GM18909 (cell line): ENCODE data around the gene STAG3.
"Not testable (repeated sequence)": the region's sequence is repeated elsewhere in the genome, so short reads cannot be mapped to it uniquely, and the experiment has no call there.

Experiments used
- ATAC-seq: cut with Tn5 transposase; IDR thresholded peaks from one replicate; pipeline ENCODE4 v1.9.1; 2021; ENCODE audit warnings: mild to moderate bottlenecking; ENCODE audit not compliant: unreplicated experiment, poor library complexity

STAG3 gene

DNA sequence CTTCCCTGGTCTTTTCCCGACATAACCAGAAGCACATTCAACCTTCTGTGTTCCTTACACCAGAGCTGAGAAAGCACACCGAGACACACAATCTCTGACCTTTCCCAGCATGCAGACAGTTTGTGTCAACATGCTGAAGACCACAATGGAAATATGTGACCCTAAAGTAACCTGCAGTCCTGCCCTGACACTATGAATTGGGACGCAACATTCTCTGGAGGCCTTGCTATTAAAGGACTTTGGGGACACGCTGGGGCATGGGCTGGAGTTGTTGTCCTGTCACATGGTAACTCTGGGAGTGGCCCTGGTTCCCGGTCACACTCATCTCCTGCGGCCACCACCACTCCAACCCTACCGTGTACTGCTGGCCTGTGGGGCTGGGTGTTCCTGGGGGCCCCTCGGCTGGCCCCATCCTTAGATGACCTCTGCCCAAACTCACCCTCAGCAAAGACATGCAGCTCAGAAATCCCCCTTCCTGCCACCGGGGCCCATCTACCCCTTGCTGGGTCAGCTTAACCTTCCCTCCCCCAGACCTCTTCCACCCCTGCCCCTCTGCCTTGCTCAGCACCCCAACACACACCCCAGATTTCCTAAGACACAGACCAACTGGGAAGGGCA lies 67.4 kb downstream of the STAG3 start:
- ATAC-seq: not testable (repeated sequence)

- ATAC-seq: not testable (repeated sequence)
Measured at GRCh38 chr7:100246121-100246864, 68.6 kb downstream of the STAG3 start.

DNA sequence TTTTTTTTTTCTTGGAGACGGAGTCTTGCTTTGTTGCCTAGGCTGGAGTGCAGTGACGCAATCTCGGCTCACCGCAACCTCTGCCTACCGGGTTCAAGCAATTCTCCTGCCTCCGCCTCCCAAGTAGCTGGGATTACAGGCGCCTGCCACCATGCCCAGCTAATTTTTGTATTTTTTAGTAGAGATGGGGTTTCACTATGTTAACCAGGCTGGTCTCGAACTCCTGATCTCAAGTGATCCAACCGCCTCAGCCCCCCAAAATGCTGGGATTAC lies 69.1 kb downstream of the STAG3 start:
- ATAC-seq: not testable (repeated sequence)

GRCh38 chr7:100247152-100247757 lies 69.5 kb downstream of the STAG3 start:
- ATAC-seq: no peak

- no peak for ATAC-seq
Measured at GRCh38 chr7:100248483-100248882, 70.8 kb downstream of the STAG3 start.

DNA sequence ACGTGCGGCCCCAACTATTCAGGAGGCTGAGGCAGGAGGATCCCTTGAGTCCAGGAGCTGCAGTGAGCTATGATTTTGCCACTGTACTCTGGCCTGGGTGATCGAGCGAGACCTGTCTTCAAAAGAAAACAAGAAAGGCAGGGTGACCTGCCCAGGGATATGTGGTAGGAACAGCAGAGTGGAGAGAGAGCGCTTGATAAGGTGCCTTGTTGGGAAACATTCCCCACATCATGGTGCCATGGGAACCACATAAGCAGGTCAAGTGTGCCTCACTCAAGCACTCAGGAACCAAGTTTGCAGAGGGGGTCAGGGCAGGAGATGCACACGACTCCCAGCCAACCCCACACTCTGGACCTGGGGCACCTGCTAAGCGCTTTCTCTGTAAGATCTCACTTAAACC lies 79.3 kb downstream of the STAG3 start:
- ATAC-seq: no peak

- ATAC-seq: not testable (repeated sequence)
Measured at GRCh38 chr7:100259984-100260383, 82.3 kb downstream of the STAG3 start.

- not testable (repeated sequence) for ATAC-seq
Measured at GRCh38 chr7:100262896-100263295, 85.2 kb downstream of the STAG3 start.
